SK-N-DZ (cell line): ENCODE results near the gene VARS1.

ENCODE experiments used
- small RNA-seq, 2 experiments: library from RNA; depleted of rRNA; stranded (forward); fragments of <200 nt; gene quantifications; one replicate each; pipeline ENCODE3, GENCODE V24; 2014

VARS1 gene

Small RNA genes within 50 kb of the gene (small RNA-seq; reads per million reads assigned to genes)
- gene MSH5-SAPCD1, result 0 reads per million in 2 experiments
- gene RF00019, result 0 reads per million in 2 experiments
- 0 reads per million in 2 experiments for gene RNU6-850P
- 0 reads per million in 2 experiments for gene SAPCD1
- 8.0 to 313 reads per million in 2 experiments for gene SNORD48
- gene SNORD52, result 0 reads per million in 2 experiments
